ENCODE data around the gene PHLDA2. TPM values are rescaled to one million over a fixed set of nuclear protein-coding genes. Genes with fewer than 3 reads are reported as not detected.

PHLDA2 gene
- polyA plus RNA-seq, 1 of the 3 experiments (the other 2 are of a cell fraction), result 23.6 TPM

DNA sequence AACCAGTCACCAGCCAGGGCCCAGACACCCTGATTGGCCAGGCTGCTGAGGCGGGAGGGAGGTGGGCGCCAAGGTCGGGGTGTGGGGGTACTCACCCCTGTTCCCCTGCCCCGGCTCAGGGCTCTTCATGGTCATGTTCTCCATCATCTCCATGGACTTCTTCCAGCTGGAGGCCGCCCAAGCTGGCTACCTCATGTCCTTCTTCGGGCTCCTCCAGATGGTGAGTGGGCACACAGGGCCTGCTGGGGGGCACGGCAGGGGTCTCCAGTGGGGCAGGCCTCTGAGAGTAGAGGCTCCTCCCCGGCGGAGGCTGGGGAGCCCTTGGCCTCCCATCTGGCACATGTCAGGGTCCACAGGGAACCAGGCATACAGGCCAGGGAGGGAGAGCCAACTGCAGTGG is 10.0 kb downstream of the PHLDA2 start:
- H2AFZ ChIP-seq (ENCODE audit: low read depth), result no peak overlapping the region
- no peak overlapping the region for H3K4me2 ChIP-seq
- H3K9ac ChIP-seq, result no peak overlapping the region
- TF ChIP-seq FOSL2 (IDR thresholded peaks at IDR 0.05; ENCODE audit: borderline replicate concordance, low read depth) (no peak), NRF1 (IDR thresholded peaks at IDR 0.05; ENCODE audit: low read depth, low read length) (no peak), RCOR1 (IDR thresholded peaks at IDR 0.05; ENCODE audit: low read length) (no peak), MAX (IDR thresholded peaks at IDR 0.05; ENCODE audit: low read depth) (no peak), MEF2A (IDR thresholded peaks at IDR 0.05; ENCODE audit: borderline replicate concordance, low read depth) (no peak), SIN3A (IDR thresholded peaks at IDR 0.05; ENCODE audit: borderline replicate concordance, low read depth, low read length) (no peak), FOXM1 (IDR thresholded peaks at IDR 0.05; ENCODE audit: low read depth) (no peak), CHD2 (IDR thresholded peaks at IDR 0.05; ENCODE audit: low read length, partially characterized antibody) (no peak), USF1 (IDR thresholded peaks at IDR 0.05; ENCODE audit: borderline replicate concordance, low read depth) (no peak), REST (IDR thresholded peaks at IDR 0.05; ENCODE audit: low read depth, low read length) (no peak), POLR2AphosphoS5 (IDR thresholded peaks at IDR 0.05; ENCODE audit: low read depth, low read length) (no peak), SMC3 (IDR thresholded peaks at IDR 0.05; ENCODE audit: low read depth, low read length) (no peak), TAF1 (IDR thresholded peaks at IDR 0.05; ENCODE audit: borderline replicate concordance, low read depth, low read length) (no peak), NFIC (IDR thresholded peaks at IDR 0.05; ENCODE audit: borderline replicate concordance) (no peak), GABPA (IDR thresholded peaks at IDR 0.05; ENCODE audit: low read depth) (no peak), CTCF (IDR thresholded peaks at IDR 0.05) (no peak), GATA2 (CRISPR knock-in tag; IDR thresholded peaks at IDR 0.05) (no peak)
- TF ChIP-seq, protein P1, sequence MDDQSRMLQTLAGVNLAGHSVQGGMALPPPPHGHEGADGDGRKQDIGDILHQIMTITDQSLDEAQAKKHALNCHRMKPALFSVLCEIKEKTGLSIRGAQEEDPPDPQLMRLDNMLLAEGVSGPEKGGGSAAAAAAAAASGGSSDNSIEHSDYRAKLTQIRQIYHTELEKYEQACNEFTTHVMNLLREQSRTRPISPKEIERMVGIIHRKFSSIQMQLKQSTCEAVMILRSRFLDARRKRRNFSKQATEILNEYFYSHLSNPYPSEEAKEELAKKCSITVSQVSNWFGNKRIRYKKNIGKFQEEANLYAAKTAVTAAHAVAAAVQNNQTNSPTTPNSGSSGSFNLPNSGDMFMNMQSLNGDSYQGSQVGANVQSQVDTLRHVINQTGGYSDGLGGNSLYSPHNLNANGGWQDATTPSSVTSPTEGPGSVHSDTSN (IDR thresholded peaks at IDR 0.05), result no peak
- no peaks in the 10 kb centered on the region for H3K79me2 ChIP-seq (ENCODE audit: insufficient read depth)
- no peaks in the 10 kb centered on the region for H3K27me3 ChIP-seq (ENCODE audit: insufficient read depth)
- H3K4me1 ChIP-seq (ENCODE audit: control insufficient read depth in 1 of 2, insufficient read depth in 2 of 2, low read depth in 1 of 2, low read length in 1 of 2), result peaks cover 0 to 20% of the 10 kb centered on the region in 2 experiments; a peak in 1 of 4 replicates
- CTCF ChIA-PET, result interaction anchor here (1.1 to 5.2 kb wide), 4 partner anchors 11 to 102 kb away, joined by 3 to 27 read pairs (median 6); partner anchors contain the start of gene PHLDA2
- no peak for DNase-seq
- no peaks in the 10 kb centered on the region for H3K36me3 ChIP-seq (replicated peaks in 1 of 2; ENCODE audit: control insufficient read depth in 1 of 2, insufficient read depth in 2 of 2, low read length in 1 of 2)
- no peaks in the 10 kb centered on the region for H3F3A ChIP-seq (replicated peaks; ENCODE audit: insufficient read depth)
- no peak overlapping the region for H3K27ac ChIP-seq (ENCODE audit: low read depth in 2 of 2, low read length in 1 of 2)
- POLR2A ChIA-PET, result no interaction called here
- no peaks in the 10 kb centered on the region for H3K9me2 ChIP-seq
- H3K9me3 ChIP-seq, result no peaks in the 10 kb centered on the region
- 85% methylated on average over 7 of the region's 9 CpGs for WGBS (ENCODE audit: low lambda C conversion rate)
- no peaks in the 10 kb centered on the region for H4K20me1 ChIP-seq (ENCODE audit: insufficient read depth)
- H3K4me3 ChIP-seq (ENCODE audit: low read depth in 2 of 2, low read length in 1 of 2), result no peak overlapping the region
